Measurements from ENCODE around the gene ABCG1. TPM values are rescaled to one million over a fixed set of nuclear protein-coding genes. Genes with fewer than 3 reads are reported as not detected.

ABCG1 gene
- total and polyA plus RNA-seq, 2 experiments from 2014 or later, result 1.3 to 4.4 TPM

DNA sequence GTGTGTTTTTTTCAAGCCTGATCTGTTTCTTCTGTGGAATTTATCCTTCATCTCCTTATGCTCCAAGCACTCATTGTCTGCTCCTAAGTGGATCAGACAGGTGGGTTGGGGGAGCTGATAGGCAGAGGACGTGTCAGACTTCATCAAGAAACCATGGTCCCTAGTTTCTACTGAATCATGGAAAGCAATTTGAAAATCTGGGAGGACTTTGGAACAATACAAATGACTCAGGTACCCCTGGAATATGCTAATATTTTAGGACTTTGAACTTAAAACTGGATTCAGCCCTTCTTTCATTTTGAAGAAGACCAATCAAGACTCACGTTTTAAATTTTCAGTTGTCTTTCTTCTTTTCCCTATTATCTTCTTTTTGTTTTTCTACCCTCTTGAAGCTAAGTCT is 7.7 kb downstream of the ABCG1 start:
- ATAC-seq (no peak), DNase-seq (ENCODE audit: low spot score) (no peak)
- no peaks in the 10 kb centered on the region for H3K4me1 ChIP-seq (ENCODE audit: insufficient read depth)
- Mint-ChIP-seq H3K4me3 (no peak overlapping the region), H3K27me3 (ENCODE audit: insufficient read depth, low read depth, poor library complexity) (peaks cover 15% of the 10 kb centered on the region), H3K36me3 (ENCODE audit: low read depth) (peaks cover 3% of the 10 kb centered on the region; the same call in 2 of the 3 replicates), H3K4me1 (peaks cover 21% of the 10 kb centered on the region), H3K27ac (no peak overlapping the region), H3K9me3 (no peaks in the 10 kb centered on the region)
- H3K4me2 ChIP-seq, result no peak overlapping the region
- TF ChIP-seq POLR2AphosphoS5 (IDR thresholded peaks at IDR 0.05; ENCODE audit: low read depth), result no peak
- TF ChIP-seq REST (IDR thresholded peaks at IDR 0.05; ENCODE audit: unreplicated experiment), result no peak
- no peak for TF ChIP-seq JUNB (IDR thresholded peaks at IDR 0.05; ENCODE audit: unreplicated experiment)
- no peak for TF ChIP-seq EZH2 (IDR thresholded peaks at IDR 0.05; ENCODE audit: low read depth, unreplicated experiment)
- TF ChIP-seq ETS1 (IDR thresholded peaks at IDR 0.05), result no peak
- no peak for TF ChIP-seq NANOG (IDR thresholded peaks at IDR 0.05; ENCODE audit: borderline replicate concordance)
- TF ChIP-seq ZNF331 (CRISPR knock-in tag; IDR thresholded peaks at IDR 0.05; ENCODE audit: low read depth), result no peak
- no peaks in the 10 kb centered on the region for H3K27me3 ChIP-seq (ENCODE audit: insufficient read depth)
- no peak overlapping the region for H3K4me3 ChIP-seq
- no peaks in the 10 kb centered on the region for H4K20me1 ChIP-seq (replicated peaks; ENCODE audit: insufficient read depth)
- H3K36me3 ChIP-seq (ENCODE audit: insufficient read depth), result no peaks in the 10 kb centered on the region
- H3K9me2 ChIP-seq (ENCODE audit: insufficient read depth), result no peaks in the 10 kb centered on the region
- H2AFZ ChIP-seq, result no peak overlapping the region
- no peaks in the 10 kb centered on the region for H3F3A ChIP-seq (replicated peaks; ENCODE audit: low read depth)
- H3K79me2 ChIP-seq (replicated peaks; ENCODE audit: insufficient read depth), result no peaks in the 10 kb centered on the region
- no peak overlapping the region for H3K27ac ChIP-seq (ENCODE audit: low read depth)

- H3K4me3 Mint-ChIP-seq, result no peak overlapping the region
- peaks cover 13% of the 10 kb centered on the region for H3K27me3 Mint-ChIP-seq (ENCODE audit: insufficient read depth, low read depth, poor library complexity)
- H3K36me3 Mint-ChIP-seq (ENCODE audit: low read depth), result peaks cover 3% of the 10 kb centered on the region; the same call in 2 of the 3 replicates
- H2AFZ ChIP-seq, result no peak overlapping the region
- no peaks in the 10 kb centered on the region for H3F3A ChIP-seq (replicated peaks; ENCODE audit: low read depth)
- H4K20me1 ChIP-seq (replicated peaks; ENCODE audit: insufficient read depth), result no peaks in the 10 kb centered on the region
- no peaks in the 10 kb centered on the region for H3K9me3 Mint-ChIP-seq
- no peaks in the 10 kb centered on the region for H3K79me2 ChIP-seq (replicated peaks; ENCODE audit: insufficient read depth)
- no peak overlapping the region for H3K27ac ChIP-seq (ENCODE audit: low read depth)
- H3K4me2 ChIP-seq, result no peak overlapping the region
- no peak overlapping the region for H3K4me3 ChIP-seq
- peaks cover 21% of the 10 kb centered on the region for H3K4me1 Mint-ChIP-seq
- ATAC-seq, result peak; percentile 97
- H3K27ac Mint-ChIP-seq, result no peak overlapping the region; the same call in 1 of the 2 replicates
- H3K27me3 ChIP-seq (ENCODE audit: insufficient read depth), result no peaks in the 10 kb centered on the region
- peak; percentile 71 for DNase-seq (ENCODE audit: low spot score)
- no peaks in the 10 kb centered on the region for H3K4me1 ChIP-seq (ENCODE audit: insufficient read depth)
- no peaks in the 10 kb centered on the region; the same call in 1 of the 2 replicates for H3K9me2 ChIP-seq (ENCODE audit: insufficient read depth)
- no peaks in the 10 kb centered on the region for H3K36me3 ChIP-seq (ENCODE audit: insufficient read depth)
- no peak for TF ChIP-seq ZNF331 (CRISPR knock-in tag; IDR thresholded peaks at IDR 0.05; ENCODE audit: low read depth)
- TF ChIP-seq, protein P1, sequence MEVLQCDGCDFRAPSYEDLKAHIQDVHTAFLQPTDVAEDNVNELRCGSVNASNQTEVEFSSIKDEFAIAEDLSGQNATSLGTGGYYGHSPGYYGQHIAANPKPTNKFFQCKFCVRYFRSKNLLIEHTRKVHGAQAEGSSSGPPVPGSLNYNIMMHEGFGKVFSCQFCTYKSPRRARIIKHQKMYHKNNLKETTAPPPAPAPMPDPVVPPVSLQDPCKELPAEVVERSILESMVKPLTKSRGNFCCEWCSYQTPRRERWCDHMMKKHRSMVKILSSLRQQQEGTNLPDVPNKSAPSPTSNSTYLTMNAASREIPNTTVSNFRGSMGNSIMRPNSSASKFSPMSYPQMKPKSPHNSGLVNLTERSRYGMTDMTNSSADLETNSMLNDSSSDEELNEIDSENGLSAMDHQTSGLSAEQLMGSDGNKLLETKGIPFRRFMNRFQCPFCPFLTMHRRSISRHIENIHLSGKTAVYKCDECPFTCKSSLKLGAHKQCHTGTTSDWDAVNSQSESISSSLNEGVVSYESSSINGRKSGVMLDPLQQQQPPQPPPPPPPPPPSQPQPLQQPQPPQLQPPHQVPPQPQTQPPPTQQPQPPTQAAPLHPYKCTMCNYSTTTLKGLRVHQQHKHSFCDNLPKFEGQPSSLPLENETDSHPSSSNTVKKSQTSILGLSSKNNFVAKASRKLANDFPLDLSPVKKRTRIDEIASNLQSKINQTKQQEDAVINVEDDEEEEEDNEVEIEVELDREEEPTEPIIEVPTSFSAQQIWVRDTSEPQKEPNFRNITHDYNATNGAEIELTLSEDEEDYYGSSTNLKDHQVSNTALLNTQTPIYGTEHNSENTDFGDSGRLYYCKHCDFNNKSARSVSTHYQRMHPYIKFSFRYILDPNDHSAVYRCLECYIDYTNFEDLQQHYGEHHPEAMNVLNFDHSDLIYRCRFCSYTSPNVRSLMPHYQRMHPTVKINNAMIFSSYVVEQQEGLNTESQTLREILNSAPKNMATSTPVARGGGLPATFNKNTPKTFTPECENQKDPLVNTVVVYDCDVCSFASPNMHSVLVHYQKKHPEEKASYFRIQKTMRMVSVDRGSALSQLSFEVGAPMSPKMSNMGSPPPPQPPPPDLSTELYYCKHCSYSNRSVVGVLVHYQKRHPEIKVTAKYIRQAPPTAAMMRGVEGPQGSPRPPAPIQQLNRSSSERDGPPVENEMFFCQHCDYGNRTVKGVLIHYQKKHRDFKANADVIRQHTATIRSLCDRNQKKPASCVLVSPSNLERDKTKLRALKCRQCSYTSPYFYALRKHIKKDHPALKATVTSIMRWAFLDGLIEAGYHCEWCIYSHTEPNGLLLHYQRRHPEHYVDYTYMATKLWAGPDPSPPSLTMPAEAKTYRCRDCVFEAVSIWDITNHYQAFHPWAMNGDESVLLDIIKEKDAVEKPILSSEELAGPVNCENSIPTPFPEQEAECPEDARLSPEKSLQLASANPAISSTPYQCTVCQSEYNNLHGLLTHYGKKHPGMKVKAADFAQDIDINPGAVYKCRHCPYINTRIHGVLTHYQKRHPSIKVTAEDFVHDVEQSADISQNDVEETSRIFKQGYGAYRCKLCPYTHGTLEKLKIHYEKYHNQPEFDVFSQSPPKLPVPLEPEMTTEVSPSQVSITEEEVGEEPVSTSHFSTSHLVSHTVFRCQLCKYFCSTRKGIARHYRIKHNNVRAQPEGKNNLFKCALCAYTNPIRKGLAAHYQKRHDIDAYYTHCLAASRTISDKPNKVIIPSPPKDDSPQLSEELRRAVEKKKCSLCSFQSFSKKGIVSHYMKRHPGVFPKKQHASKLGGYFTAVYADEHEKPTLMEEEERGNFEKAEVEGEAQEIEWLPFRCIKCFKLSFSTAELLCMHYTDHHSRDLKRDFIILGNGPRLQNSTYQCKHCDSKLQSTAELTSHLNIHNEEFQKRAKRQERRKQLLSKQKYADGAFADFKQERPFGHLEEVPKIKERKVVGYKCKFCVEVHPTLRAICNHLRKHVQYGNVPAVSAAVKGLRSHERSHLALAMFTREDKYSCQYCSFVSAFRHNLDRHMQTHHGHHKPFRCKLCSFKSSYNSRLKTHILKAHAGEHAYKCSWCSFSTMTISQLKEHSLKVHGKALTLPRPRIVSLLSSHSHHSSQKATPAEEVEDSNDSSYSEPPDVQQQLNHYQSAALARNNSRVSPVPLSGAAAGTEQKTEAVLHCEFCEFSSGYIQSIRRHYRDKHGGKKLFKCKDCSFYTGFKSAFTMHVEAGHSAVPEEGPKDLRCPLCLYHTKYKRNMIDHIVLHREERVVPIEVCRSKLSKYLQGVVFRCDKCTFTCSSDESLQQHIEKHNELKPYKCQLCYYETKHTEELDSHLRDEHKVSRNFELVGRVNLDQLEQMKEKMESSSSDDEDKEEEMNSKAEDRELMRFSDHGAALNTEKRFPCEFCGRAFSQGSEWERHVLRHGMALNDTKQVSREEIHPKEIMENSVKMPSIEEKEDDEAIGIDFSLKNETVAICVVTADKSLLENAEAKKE (CRISPR knock-in tag; IDR thresholded peaks at IDR 0.05), result no peak
Measured at GRCh38 chr21:42227909-42228708, 9.2 kb downstream of the ABCG1 start.

Measured in GM23338 (cell line).